ENCODE results near the gene RELN. TPM values are rescaled to one million over a fixed set of nuclear protein-coding genes. Genes with fewer than 3 reads are reported as not detected.

RELN gene
- total RNA-seq, 4 donors from 2014 or later, result 1.0 to 3.5 (median 1.3) TPM

- no peak overlapping the region for H3K4me3 ChIP-seq (ENCODE audit: low read depth, poor library complexity, severe bottlenecking)
- no peak for DNase-seq (ENCODE audit: low spot score in 2 of 2)
- TF ChIP-seq POLR2A (IDR thresholded peaks at IDR 0.05) (no peak), CTCF (IDR thresholded peaks at IDR 0.05) (no peak)
- 79 to 83% methylated on average over 2 of the region's 2 CpGs for WGBS, 2 donors
- intact Hi-C loops (cut with DNase I; ENCODE audit: low total_unique reads), result no loop called here
Observed at GRCh38 chr7:103541947-103542346, 447.5 kb downstream of the RELN start.

GRCh38 chr7:103541026-103541425, 448.4 kb downstream of the RELN start:
- no peak for TF ChIP-seq CTCF (IDR thresholded peaks at IDR 0.05)
- TF ChIP-seq POLR2A (IDR thresholded peaks at IDR 0.05), result no peak
- intact Hi-C loops (cut with DNase I; ENCODE audit: low total_unique reads), result no loop called here
- 48 to 64% methylated on average over 4 of the region's 4 CpGs for WGBS, 2 donors
- no peak for DNase-seq (ENCODE audit: low spot score in 2 of 2)
- H3K4me3 ChIP-seq (ENCODE audit: low read depth, poor library complexity, severe bottlenecking), result no peak overlapping the region

GRCh38 chr7:103540338-103540737, 449.1 kb downstream of the RELN start:
- intact Hi-C loops (cut with DNase I; ENCODE audit: low total_unique reads), result no loop called here
- DNase-seq (ENCODE audit: low spot score in 2 of 2), result no peak
- H3K4me3 ChIP-seq (ENCODE audit: low read depth, poor library complexity, severe bottlenecking), result no peak overlapping the region
- TF ChIP-seq CTCF (IDR thresholded peaks at IDR 0.05) (no peak), POLR2A (IDR thresholded peaks at IDR 0.05) (no peak)
- 84 to 89% methylated on average over 7 of the region's 7 CpGs for WGBS, 2 donors

- DNase-seq (ENCODE audit: low spot score in 2 of 2), result no peak
- intact Hi-C loops (cut with DNase I; ENCODE audit: low total_unique reads), result no loop called here
- no peak overlapping the region for H3K4me3 ChIP-seq (ENCODE audit: low read depth, poor library complexity, severe bottlenecking)
- 88 to 89% methylated on average over 8 of the region's 8 CpGs for WGBS, 2 donors
- TF ChIP-seq CTCF (IDR thresholded peaks at IDR 0.05) (no peak), POLR2A (IDR thresholded peaks at IDR 0.05) (no peak)
Observed at GRCh38 chr7:103539875-103540274, 449.6 kb downstream of the RELN start.

- intact Hi-C loops (cut with DNase I; ENCODE audit: low total_unique reads), result no loop called here
- WGBS, 2 donors, result 67 to 70% methylated on average over 11 of the region's 11 CpGs
- TF ChIP-seq POLR2A (IDR thresholded peaks at IDR 0.05), result no peak
- no peak for TF ChIP-seq CTCF (IDR thresholded peaks at IDR 0.05)
- DNase-seq (ENCODE audit: low spot score in 2 of 2), result no peak
- H3K4me3 ChIP-seq (ENCODE audit: low read depth, poor library complexity, severe bottlenecking), result no peak overlapping the region
Observed at GRCh38 chr7:103538964-103539709, 450.3 kb downstream of the RELN start.

GRCh38 chr7:103533761-103534160, 455.7 kb downstream of the RELN start:
- TF ChIP-seq CTCF (IDR thresholded peaks at IDR 0.05), result no peak
- no peak for TF ChIP-seq POLR2A (IDR thresholded peaks at IDR 0.05)
- no peak for DNase-seq (ENCODE audit: low spot score in 2 of 2)
- no peak overlapping the region for H3K4me3 ChIP-seq (ENCODE audit: low read depth, poor library complexity, severe bottlenecking)
- intact Hi-C loops (cut with DNase I; ENCODE audit: low total_unique reads), result no loop called here
- 43 to 60% methylated on average over 4 of the region's 4 CpGs for WGBS, 2 donors

Data from lower leg skin (tissue), 4 donors.